ENCODE data around the gene COL3A1.

DNA sequence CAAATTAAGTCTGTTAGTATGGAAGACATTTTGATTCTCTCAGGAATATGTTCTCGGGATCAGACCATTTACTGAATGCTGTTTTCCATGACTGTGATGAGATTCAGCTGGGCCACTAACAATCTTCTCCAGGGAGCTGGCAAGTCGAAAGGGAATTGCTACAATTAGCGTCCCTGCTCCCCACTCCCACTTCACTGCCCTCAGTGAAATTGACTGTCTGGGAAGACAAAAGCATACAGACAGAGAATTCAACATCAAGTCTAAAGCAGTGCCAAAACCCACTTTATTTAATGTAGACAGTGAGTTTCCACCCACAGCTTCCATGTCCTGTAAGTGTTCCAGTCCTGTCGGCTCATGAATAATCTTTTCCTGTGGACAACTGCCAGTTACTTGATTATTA is 34.0 kb upstream of the COL3A1 start:
- no peak for TF ChIP-seq POLR2A (IDR thresholded peaks at IDR 0.05)
- TF ChIP-seq, protein P1, sequence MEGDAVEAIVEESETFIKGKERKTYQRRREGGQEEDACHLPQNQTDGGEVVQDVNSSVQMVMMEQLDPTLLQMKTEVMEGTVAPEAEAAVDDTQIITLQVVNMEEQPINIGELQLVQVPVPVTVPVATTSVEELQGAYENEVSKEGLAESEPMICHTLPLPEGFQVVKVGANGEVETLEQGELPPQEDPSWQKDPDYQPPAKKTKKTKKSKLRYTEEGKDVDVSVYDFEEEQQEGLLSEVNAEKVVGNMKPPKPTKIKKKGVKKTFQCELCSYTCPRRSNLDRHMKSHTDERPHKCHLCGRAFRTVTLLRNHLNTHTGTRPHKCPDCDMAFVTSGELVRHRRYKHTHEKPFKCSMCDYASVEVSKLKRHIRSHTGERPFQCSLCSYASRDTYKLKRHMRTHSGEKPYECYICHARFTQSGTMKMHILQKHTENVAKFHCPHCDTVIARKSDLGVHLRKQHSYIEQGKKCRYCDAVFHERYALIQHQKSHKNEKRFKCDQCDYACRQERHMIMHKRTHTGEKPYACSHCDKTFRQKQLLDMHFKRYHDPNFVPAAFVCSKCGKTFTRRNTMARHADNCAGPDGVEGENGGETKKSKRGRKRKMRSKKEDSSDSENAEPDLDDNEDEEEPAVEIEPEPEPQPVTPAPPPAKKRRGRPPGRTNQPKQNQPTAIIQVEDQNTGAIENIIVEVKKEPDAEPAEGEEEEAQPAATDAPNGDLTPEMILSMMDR (IDR thresholded peaks at IDR 0.05) = no peak
- no peak for TF ChIP-seq POLR2AphosphoS5 (IDR thresholded peaks at IDR 0.05; ENCODE audit: insufficient read depth in 1 of 2, low read depth in 1 of 2)

Measured in vagina (tissue), 2 donors.